DND-41 (cell line): Measurements from ENCODE around the gene CDC20.
A peak's percentile ranks its signal among the peaks of the same experiment; 100 is the strongest.

Source experiments
- ATAC-seq: fragments of 200-7000 bp; cut with Tn5 transposase; 3 replicates; pipeline ENCODE4 v1.9.1; 2021; ENCODE audit warnings: low read depth; ENCODE audit not compliant: insufficient read depth
- DNase-seq: peaks from one replicate; pipeline ENCODE4 v3.0.0-alpha.2; 2020
- H2AFZ ChIP-seq: 2 replicates; pipeline ENCODE4 v1.6.0; 2012; ENCODE audit warnings: low read depth, low read length
- H3K27ac ChIP-seq: 2 replicates; pipeline ENCODE4 v1.5.1; 2012; ENCODE audit warnings: low read length, inconsistent platforms
- H3K27me3 ChIP-seq: fragments of 200-600 bp; sonication (generic); 2 replicates; pipeline ENCODE4 v1.6.0; 2012; ENCODE audit warnings: low read length, mild to moderate bottlenecking, inconsistent platforms; ENCODE audit not compliant: insufficient read depth, poor library complexity
- H3K36me3 ChIP-seq: 2 replicates; pipeline ENCODE4 v1.5.1; 2012; ENCODE audit warnings: low read length, inconsistent platforms; ENCODE audit not compliant: insufficient read depth
- H3K4me1 ChIP-seq: 2 replicates; pipeline ENCODE4 v1.5.1; 2012; ENCODE audit warnings: mild to moderate bottlenecking, low read length; ENCODE audit not compliant: insufficient read depth
- H3K4me2 ChIP-seq: 2 replicates; pipeline ENCODE4 v1.6.0; 2012; ENCODE audit warnings: mild to moderate bottlenecking, moderate library complexity, low read length, inconsistent platforms; ENCODE audit not compliant: insufficient read depth
- H3K4me3 ChIP-seq, 2 experiments: fragments of 200-600 bp in 1 of 2; shearing (Covaris generic) in 1 of 2; 2 replicates each; pipeline ENCODE4 v1.5.1; 2012 to 2016; ENCODE audit warnings: inconsistent platforms in 2 of 2, low read length in 2 of 2, mild to moderate bottlenecking in 2 of 2, low read depth in 1 of 2, moderate library complexity in 1 of 2
- H3K79me2 ChIP-seq: 2 replicates; pipeline ENCODE4 v1.6.0; 2012; ENCODE audit warnings: low read length, inconsistent platforms; ENCODE audit not compliant: insufficient read depth
- H3K9ac ChIP-seq: 2 replicates; pipeline ENCODE4 v1.6.0; 2012; ENCODE audit warnings: low read depth, mild to moderate bottlenecking, inconsistent platforms, low read length, moderate library complexity
- H3K9me3 ChIP-seq: 2 replicates; pipeline ENCODE4 v1.5.1; 2012; ENCODE audit warnings: low read length, moderate library complexity, mild to moderate bottlenecking, inconsistent platforms; ENCODE audit not compliant: insufficient read depth, severe bottlenecking
- H4K20me1 ChIP-seq: 2 replicates; pipeline ENCODE4 v1.6.0; 2012; ENCODE audit warnings: low read length; ENCODE audit not compliant: insufficient read depth
- EZH2 ChIP-seq: IDR thresholded peaks from 3 replicates; pipeline ENCODE4 v1.6.1; 2012; ENCODE audit warnings: borderline replicate concordance, low read depth, mild to moderate bottlenecking, moderate library complexity, low read length, inconsistent platforms; ENCODE audit not compliant: severe bottlenecking
- TF ChIP-seq, protein P1 (sequence below): IDR thresholded peaks from 2 replicates; pipeline ENCODE4 v1.5.1; 2012; ENCODE audit warnings: borderline replicate concordance, low read length, moderate library complexity, mild to moderate bottlenecking; ENCODE audit not compliant: poor library complexity, severe bottlenecking; ENCODE audit errors: extremely low read depth

Gene CDC20

DNA sequence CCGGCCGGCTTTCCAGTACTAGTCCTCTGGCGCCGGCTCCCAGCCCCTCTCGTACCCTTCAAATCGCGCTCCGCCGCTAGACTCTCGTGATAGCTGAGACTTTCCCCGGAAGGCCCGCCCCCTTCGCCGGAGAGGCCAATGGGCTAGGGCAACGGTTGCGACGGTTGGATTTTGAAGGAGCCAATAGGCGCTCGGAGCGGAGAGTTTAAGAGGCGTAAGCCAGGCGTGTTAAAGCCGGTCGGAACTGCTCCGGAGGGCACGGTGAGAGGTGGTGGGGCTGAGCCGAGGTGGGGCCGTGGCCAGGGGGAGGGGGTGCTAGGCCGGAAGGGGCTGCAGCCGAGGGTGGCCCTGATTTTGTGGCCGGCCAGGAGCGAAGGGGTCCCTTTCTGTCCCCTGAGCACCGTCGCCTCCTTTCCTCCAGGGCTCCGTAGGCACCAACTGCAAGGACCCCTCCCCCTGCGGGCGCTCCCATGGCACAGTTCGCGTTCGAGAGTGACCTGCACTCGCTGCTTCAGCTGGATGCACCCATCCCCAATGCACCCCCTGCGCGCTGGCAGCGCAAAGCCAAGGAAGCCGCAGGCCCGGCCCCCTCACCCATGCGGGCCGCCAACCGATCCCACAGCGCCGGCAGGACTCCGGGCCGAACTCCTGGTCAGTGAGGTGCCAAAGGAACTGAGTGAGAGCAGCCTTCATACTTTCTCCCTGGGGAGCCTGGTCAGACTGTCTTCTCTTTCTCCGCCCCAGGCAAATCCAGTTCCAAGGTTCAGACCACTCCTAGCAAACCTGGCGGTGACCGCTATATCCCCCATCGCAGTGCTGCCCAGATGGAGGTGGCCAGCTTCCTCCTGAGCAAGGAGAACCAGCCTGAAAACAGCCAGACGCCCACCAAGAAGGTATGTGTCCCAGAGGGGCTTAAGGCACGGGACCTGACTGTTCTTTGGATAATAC, at the start of gene CDC20:
Gene CDC20 (plus strand): TSS at position 236 of the 948 bp plus-strand sequence. CDS start 235 bp downstream, at position 471.
- no peaks in the 10 kb centered on the region for H3K27me3 ChIP-seq
- DNase-seq: peak; percentile 99
- peak within 1 kb of the TSS; percentile 97 for H3K27ac ChIP-seq
- H2AFZ ChIP-seq: peak within 1 kb of the TSS; percentile 86
- no peaks in the 10 kb centered on the region for H3K9me3 ChIP-seq
- peak within 1 kb of the TSS; percentile 86 for H3K9ac ChIP-seq
- H3K36me3 ChIP-seq: peaks cover 51% of the 10 kb centered on the region
- peak within 1 kb of the TSS; percentile 89 for H3K4me2 ChIP-seq
- peaks cover 20% of the 10 kb centered on the region for H4K20me1 ChIP-seq
- peak; percentile 97 for ATAC-seq
- H3K79me2 ChIP-seq: peaks cover 41% of the 10 kb centered on the region
- peaks cover 36% of the 10 kb centered on the region for H3K4me1 ChIP-seq
- H3K4me3 ChIP-seq: peak within 1 kb of the TSS; percentile 68 to 85
- no peak for TF ChIP-seq EZH2
- TF ChIP-seq, protein P1, sequence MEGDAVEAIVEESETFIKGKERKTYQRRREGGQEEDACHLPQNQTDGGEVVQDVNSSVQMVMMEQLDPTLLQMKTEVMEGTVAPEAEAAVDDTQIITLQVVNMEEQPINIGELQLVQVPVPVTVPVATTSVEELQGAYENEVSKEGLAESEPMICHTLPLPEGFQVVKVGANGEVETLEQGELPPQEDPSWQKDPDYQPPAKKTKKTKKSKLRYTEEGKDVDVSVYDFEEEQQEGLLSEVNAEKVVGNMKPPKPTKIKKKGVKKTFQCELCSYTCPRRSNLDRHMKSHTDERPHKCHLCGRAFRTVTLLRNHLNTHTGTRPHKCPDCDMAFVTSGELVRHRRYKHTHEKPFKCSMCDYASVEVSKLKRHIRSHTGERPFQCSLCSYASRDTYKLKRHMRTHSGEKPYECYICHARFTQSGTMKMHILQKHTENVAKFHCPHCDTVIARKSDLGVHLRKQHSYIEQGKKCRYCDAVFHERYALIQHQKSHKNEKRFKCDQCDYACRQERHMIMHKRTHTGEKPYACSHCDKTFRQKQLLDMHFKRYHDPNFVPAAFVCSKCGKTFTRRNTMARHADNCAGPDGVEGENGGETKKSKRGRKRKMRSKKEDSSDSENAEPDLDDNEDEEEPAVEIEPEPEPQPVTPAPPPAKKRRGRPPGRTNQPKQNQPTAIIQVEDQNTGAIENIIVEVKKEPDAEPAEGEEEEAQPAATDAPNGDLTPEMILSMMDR: no peak

DNA sequence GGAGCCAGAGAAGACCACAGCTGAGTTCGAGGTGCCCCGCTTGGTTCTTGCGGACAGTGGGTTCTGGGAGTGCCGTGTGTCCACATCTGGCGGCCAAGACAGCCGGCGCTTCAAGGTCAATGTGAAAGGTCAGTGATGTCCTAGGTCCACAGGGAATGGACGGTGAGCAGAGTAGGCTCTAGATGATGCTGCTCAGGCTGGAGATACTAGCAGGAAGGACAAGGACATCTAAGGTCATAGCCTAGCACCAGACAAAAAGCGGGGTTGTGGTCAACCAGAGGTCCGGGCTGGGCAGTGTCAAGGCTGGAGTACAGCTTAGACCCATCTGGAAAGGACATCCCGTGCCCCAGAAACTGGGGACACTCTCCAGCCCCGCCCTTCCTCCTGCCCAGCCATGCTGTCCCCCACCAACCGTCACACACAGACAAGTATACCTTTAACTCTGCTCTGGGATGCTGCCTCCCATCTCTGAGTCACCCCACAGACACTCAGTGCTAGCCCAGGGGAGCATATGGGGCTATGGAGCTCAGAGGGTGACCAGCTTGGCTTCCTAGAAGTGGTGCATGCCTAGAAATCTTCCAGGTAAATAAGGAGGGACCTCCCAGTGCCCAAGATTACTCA, 49.3 kb upstream of the CDC20 start:
- Histone ChIP-seq H3K4me1 (no peaks in the 10 kb centered on the region), H3K27me3 (no peaks in the 10 kb centered on the region), H3K36me3 (no peaks in the 10 kb centered on the region), H3K27ac (no peak overlapping the region), H3K4me2 (no peak overlapping the region), H3K9me3 (no peaks in the 10 kb centered on the region), H3K79me2 (no peaks in the 10 kb centered on the region), H3K9ac (no peak overlapping the region), H2AFZ (no peak overlapping the region), H4K20me1 (no peaks in the 10 kb centered on the region), H3K4me3 (no peak overlapping the region)
- DNase-seq: no peak
- TF ChIP-seq, protein P1: no peak
- no peak for TF ChIP-seq EZH2
- no peak for ATAC-seq

DNA sequence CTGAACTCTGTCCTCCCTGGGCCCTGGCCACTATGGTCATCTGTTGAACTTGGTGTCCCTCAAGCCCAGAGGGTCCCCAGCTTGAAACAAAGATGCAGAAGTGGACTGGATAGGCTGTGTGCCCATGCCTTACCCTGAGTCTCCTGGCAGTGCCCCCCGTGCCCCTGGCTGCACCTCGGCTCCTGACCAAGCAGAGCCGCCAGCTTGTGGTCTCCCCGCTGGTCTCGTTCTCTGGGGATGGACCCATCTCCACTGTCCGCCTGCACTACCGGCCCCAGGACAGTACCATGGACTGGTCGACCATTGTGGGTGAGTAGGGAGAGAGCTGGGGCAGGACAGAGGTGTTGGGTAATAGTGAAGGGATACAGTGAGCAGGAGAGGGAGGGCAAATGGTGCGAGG, 47.3 kb upstream of the CDC20 start:
- Histone ChIP-seq H3K4me1 (no peaks in the 10 kb centered on the region), H2AFZ (no peak overlapping the region), H3K4me3 (no peak overlapping the region), H3K27me3 (no peaks in the 10 kb centered on the region), H3K9ac (no peak overlapping the region), H4K20me1 (no peaks in the 10 kb centered on the region), H3K4me2 (no peak overlapping the region), H3K27ac (no peak overlapping the region), H3K36me3 (no peaks in the 10 kb centered on the region), H3K79me2 (no peaks in the 10 kb centered on the region), H3K9me3 (no peaks in the 10 kb centered on the region)
- ATAC-seq (no peak), DNase-seq (no peak)
- TF ChIP-seq, protein P1: no peak
- no peak for TF ChIP-seq EZH2
